Measurements from ENCODE around the gene DHH.

Gene DHH

DNA sequence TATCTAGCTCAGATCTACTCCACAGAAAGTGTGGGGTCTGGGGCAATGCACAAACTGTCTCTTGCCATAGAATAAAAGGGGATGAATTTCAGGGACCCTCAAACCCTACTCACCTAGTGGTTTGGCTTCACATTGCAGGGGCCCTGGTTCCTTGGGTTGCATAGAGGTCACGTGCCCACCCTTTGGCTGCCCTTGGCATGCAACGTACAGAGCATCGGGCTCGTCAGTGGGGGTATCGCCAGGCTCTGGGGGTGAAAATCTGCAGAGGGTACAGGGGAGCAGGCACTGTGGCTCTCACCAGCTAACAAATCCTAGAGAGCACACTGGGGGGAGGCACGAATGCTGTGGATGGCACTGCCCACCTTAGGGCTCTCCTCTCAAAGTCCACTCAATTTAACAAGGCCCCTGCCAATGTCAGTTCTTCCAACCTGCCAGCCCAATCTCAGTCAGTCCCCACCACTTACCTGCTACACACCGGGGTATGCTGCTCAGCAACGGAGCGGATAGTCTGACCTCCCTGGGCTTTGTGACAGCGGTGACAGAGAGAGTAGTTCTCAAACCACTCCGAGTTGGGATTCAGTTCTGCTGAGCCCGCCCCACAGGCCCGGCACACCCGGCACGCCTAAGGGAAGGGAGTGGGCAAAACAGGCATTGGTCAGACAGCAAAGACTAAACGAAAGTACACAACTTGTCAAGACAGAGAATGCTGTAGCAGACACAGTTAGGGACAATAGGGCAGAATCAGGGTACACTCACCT, 42.0 kb downstream of the DHH start:
- Mint-ChIP-seq H3K27me3 (no peaks in the 10 kb centered on the region), H3K9me3 (no peaks in the 10 kb centered on the region), H3K4me3 (no peak overlapping the region), H3K27ac (no peak overlapping the region), H3K36me3 (ENCODE audit: low read depth) (peaks cover 63% of the 10 kb centered on the region), H3K4me1 (peaks cover 31% of the 10 kb centered on the region)
- ATAC-seq (no peak), DNase-seq (no peak)

GRCh38 chr12:49051777-49052438, 42.7 kb downstream of the DHH start:
- ATAC-seq: no peak
- H3K4me3 Mint-ChIP-seq: no peak overlapping the region
- no peak for DNase-seq
- no peaks in the 10 kb centered on the region for H3K9me3 Mint-ChIP-seq
- no peak overlapping the region for H3K27ac Mint-ChIP-seq
- peaks cover 67% of the 10 kb centered on the region for H3K36me3 Mint-ChIP-seq (ENCODE audit: low read depth)
- H3K4me1 Mint-ChIP-seq: peaks cover 24% of the 10 kb centered on the region
- H3K27me3 Mint-ChIP-seq: no peaks in the 10 kb centered on the region

GRCh38 chr12:49051373-49051764, 43.2 kb downstream of the DHH start:
- H3K27me3 Mint-ChIP-seq: no peaks in the 10 kb centered on the region
- no peak for ATAC-seq
- no peak for DNase-seq
- peaks cover 70% of the 10 kb centered on the region for H3K36me3 Mint-ChIP-seq (ENCODE audit: low read depth)
- H3K27ac Mint-ChIP-seq: no peak overlapping the region
- no peaks in the 10 kb centered on the region for H3K9me3 Mint-ChIP-seq
- peaks cover 18% of the 10 kb centered on the region for H3K4me1 Mint-ChIP-seq
- H3K4me3 Mint-ChIP-seq: no peak overlapping the region

DNA sequence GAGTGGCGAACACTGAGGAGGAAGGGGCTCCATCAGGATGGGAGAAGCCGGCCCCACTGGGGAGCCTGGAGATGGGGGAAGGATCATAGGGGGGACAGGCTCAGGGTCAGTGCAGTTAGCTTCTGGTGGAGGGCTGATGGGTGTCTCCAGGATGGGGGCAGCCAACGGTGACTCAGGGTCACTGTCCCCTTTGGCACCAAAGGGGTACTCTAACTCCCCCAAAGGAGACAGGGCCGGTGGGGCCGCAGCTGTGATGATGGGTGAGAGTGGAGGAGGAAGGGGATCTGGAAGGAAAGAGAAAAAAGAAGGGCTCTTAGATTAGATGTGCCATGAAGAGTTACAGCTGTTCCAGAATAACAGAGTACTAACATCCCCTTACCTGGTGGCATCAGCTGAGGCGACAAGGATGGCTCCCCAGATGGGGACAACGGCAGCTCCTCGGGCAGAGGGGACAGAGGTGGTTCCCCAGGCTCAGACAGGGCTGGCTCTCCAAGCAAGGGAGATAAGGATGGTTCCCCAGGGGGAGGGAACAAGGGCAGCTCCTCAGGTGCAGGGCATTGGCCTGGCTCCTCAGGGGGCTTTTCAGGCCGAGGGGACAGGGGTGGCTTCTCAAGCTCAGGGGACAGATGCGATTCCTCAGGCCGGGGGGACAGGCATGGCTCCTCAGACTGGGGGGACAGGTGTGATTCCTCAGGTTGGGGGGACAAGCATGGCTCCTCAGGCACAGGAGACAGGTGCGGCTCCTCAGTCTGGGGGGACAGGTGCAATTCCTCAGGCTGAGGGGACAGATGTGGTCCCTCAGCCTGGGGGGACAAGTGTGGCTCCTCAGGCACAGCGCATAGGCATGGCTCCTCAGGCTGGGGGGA, 43.9 kb downstream of the DHH start:
- no peak for ATAC-seq
- H3K27me3 Mint-ChIP-seq: no peaks in the 10 kb centered on the region
- no peak overlapping the region for H3K27ac Mint-ChIP-seq
- peaks cover 74% of the 10 kb centered on the region for H3K36me3 Mint-ChIP-seq (ENCODE audit: low read depth)
- H3K4me1 Mint-ChIP-seq: peaks cover 12% of the 10 kb centered on the region
- H3K4me3 Mint-ChIP-seq: no peak overlapping the region
- no peak for DNase-seq
- no peaks in the 10 kb centered on the region for H3K9me3 Mint-ChIP-seq

GRCh38 chr12:49049566-49050224, 44.9 kb downstream of the DHH start:
- Mint-ChIP-seq H3K9me3 (no peaks in the 10 kb centered on the region), H3K36me3 (ENCODE audit: low read depth) (peaks cover 69% of the 10 kb centered on the region), H3K4me1 (peaks cover 1% of the 10 kb centered on the region), H3K27me3 (no peaks in the 10 kb centered on the region), H3K4me3 (no peak overlapping the region), H3K27ac (no peak overlapping the region)
- ATAC-seq (no peak), DNase-seq (no peak)

DNA sequence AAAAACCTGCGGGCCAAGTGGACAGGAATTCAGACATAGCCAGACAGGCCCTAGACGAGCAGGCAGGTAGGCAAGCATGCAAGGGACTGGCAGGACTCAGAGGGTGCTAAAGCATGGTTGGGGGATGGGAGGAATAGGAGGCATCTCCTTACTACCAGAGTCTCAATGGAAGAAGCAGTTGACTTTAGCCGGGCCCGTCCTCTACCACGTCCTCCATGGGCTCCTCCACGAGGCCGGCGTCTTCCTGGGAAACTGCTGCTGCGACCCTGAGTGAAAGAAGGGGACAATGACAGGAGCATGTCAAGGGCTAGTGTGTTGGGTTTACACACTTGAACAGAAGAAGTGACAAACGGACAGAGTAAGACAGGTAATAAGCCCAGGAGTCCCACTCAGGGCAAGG, 45.6 kb downstream of the DHH start:
- peaks cover 71% of the 10 kb centered on the region for H3K36me3 Mint-ChIP-seq (ENCODE audit: low read depth)
- no peak overlapping the region for H3K27ac Mint-ChIP-seq
- H3K4me1 Mint-ChIP-seq: no peaks in the 10 kb centered on the region
- ATAC-seq (no peak), DNase-seq (no peak)
- no peaks in the 10 kb centered on the region for H3K9me3 Mint-ChIP-seq
- no peaks in the 10 kb centered on the region for H3K27me3 Mint-ChIP-seq
- no peak overlapping the region for H3K4me3 Mint-ChIP-seq

DNA sequence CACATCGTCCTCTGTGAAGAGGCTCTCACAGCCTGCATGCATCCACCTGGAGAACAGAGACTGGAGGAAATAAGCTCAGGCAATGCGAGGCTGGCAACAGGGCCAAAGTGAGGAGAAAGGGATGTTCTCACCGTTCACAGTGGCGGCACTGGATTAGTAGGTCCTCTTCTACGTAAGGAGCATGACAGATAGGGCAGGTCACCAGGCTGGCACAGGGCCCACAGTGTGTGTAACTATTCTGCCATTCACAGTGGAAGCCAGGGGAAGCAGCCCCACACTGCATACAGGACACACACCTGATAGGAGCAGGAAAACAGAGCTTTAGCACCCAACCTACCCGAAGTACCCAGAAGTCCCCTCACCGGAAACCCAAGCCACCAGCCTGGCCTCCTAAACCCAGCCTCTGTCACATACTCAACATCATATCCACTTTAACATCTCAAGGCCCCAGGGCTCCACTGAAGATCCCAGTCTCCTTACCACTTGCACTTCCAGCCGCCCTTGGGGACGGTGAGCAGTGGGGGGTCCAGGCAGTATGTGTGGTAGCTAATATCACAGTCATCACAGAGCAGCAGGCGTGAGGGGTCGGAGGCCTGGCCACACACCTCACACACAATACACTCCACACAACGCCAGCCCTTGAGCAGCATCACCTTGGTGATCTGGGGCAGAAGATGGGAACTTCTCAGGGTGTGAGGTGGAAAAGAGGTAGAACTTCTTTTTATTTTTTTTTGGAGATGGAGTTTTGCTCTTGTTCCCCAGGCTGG, 48.3 kb downstream of the DHH start:
- no peak for ATAC-seq
- H3K4me3 Mint-ChIP-seq: no peak overlapping the region
- H3K36me3 Mint-ChIP-seq (ENCODE audit: low read depth): peaks cover 62% of the 10 kb centered on the region
- H3K27ac Mint-ChIP-seq: no peak overlapping the region
- no peaks in the 10 kb centered on the region for H3K27me3 Mint-ChIP-seq
- no peaks in the 10 kb centered on the region for H3K9me3 Mint-ChIP-seq
- H3K4me1 Mint-ChIP-seq: peaks cover 2% of the 10 kb centered on the region
- no peak for DNase-seq

DNA sequence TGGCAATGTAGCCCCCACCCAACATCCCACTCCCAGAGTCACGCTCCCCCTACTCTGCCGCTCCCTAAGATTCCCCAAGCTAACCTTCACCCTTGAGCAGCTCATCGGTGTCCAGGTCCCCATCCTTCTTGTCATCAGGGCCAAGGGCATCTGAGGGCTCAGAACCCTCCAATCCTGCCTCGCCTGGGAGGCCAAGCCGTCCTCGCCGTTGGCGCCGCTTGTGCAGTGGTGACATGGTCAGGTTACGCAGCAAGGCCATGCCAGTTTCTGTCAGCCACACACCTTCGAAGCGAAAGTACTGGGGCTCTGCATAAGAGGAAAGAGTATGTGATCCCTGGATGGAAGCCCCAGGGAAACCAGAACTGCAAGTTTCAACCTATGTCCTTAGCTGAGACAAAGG, 49.9 kb downstream of the DHH start:
- Mint-ChIP-seq H3K4me3 (no peak overlapping the region), H3K36me3 (ENCODE audit: low read depth) (peaks cover 54% of the 10 kb centered on the region), H3K27ac (no peak overlapping the region)

DNA sequence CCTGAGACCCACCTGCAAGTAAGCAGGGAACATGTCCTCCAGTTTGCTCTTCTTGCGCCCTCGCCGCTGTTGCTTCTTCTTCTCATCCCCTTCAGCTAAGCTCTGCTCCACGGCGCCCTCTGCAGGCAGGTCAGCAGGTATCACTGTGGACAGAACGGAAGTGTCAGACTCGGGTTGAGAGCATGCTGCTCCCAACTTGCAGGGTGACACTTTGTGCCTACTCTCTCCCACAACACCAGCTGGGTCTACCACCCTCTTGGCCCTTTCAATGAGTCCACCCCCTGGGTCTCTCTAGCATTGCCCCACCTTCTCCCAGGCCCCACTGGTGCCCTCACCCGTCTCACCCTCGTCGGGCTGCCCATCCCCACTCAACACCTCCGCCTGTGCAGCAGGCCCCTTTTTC, 50.7 kb downstream of the DHH start:
- Mint-ChIP-seq H3K4me3 (no peak overlapping the region), H3K27ac (no peak overlapping the region), H3K36me3 (ENCODE audit: low read depth) (peaks cover 49% of the 10 kb centered on the region), H3K4me1 (peaks cover 2% of the 10 kb centered on the region), H3K27me3 (no peaks in the 10 kb centered on the region), H3K9me3 (no peaks in the 10 kb centered on the region)
- ATAC-seq (peak; percentile 74), DNase-seq (peak; percentile 86)

More for the DNA sequence above, 49.9 kb downstream of the DHH start:
- no peaks in the 10 kb centered on the region for H3K27me3 Mint-ChIP-seq
- ATAC-seq (no peak), DNase-seq (no peak)
- peaks cover 2% of the 10 kb centered on the region for H3K4me1 Mint-ChIP-seq
- H3K9me3 Mint-ChIP-seq: no peaks in the 10 kb centered on the region

DNA sequence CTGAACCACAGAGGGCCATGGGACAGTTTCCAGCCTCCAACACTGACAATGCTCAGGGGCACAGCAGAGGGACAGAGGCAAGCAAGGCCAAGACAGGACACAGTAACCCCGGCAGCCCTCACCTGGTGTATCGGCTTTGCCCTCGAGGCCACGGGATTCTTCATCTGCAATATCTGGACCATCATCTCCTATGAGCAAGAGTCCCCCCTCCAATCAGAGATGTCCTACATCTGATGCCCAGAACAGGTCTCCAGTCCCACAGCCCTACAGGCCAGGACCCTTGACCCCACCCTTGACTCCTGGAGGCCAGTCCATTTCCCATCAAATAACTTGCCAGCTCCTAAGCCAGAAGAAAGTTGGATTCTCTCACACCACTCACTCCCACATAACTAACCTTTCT, 51.4 kb downstream of the DHH start:
- H3K27ac Mint-ChIP-seq: no peak overlapping the region
- ATAC-seq (no peak), DNase-seq (no peak)
- no peak overlapping the region for H3K4me3 Mint-ChIP-seq
- H3K36me3 Mint-ChIP-seq (ENCODE audit: low read depth): peaks cover 44% of the 10 kb centered on the region
- no peaks in the 10 kb centered on the region for H3K9me3 Mint-ChIP-seq
- H3K4me1 Mint-ChIP-seq: peaks cover 2% of the 10 kb centered on the region
- no peaks in the 10 kb centered on the region for H3K27me3 Mint-ChIP-seq

DNA sequence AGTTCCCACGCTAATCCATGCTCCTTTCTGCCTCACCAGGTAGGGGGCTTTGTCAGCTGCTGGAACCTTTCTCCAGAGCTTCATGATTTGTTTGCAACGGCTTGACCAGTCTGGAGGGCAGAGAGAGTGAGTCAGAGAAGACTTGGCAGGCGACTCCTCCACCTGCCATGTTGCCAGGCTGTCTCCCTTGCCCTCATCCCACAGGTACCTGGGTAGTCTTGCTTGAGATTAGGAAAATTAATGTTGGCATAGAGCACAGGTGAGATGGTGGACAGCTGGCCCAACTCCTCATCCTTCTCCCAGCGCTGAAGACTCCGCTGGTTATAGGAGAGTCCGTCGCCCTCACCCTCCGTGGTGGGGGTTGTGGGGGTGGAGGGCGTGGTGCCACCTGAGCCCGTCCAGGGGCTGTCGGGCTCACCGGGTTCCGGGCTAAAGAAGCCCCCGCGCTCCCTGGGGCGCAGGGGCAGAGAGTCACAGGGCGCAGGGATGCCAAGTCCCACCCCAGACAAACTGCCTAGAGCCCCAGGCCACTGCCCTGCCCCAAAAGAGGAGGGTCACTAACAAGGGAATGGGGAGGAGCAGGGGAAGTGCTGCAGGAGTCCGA, 52.6 kb downstream of the DHH start:
- Mint-ChIP-seq H3K27me3 (no peaks in the 10 kb centered on the region), H3K36me3 (ENCODE audit: low read depth) (peaks cover 33% of the 10 kb centered on the region), H3K27ac (no peak overlapping the region), H3K4me3 (no peak overlapping the region), H3K4me1 (peaks cover 2% of the 10 kb centered on the region), H3K9me3 (no peaks in the 10 kb centered on the region)
- ATAC-seq: no peak
- DNase-seq: no peak

GRCh38 chr12:49041036-49041880, 53.3 kb downstream of the DHH start:
- peaks cover 32% of the 10 kb centered on the region for H3K36me3 Mint-ChIP-seq (ENCODE audit: low read depth)
- H3K4me3 Mint-ChIP-seq: no peak overlapping the region
- ATAC-seq (no peak), DNase-seq (no peak)
- H3K4me1 Mint-ChIP-seq: peaks cover 2% of the 10 kb centered on the region
- no peak overlapping the region for H3K27ac Mint-ChIP-seq
- no peaks in the 10 kb centered on the region for H3K27me3 Mint-ChIP-seq
- H3K9me3 Mint-ChIP-seq: no peaks in the 10 kb centered on the region

GRCh38 chr12:49040364-49040855, 54.2 kb downstream of the DHH start:
- peaks cover 24% of the 10 kb centered on the region for H3K36me3 Mint-ChIP-seq (ENCODE audit: low read depth)
- H3K4me3 Mint-ChIP-seq: no peak overlapping the region
- H3K4me1 Mint-ChIP-seq: peaks cover 2% of the 10 kb centered on the region

More at GRCh38 chr12:49040364-49040855, 54.2 kb downstream of the DHH start:
- DNase-seq (no peak), ATAC-seq (no peak)
- Mint-ChIP-seq H3K27ac (no peak overlapping the region), H3K27me3 (no peaks in the 10 kb centered on the region), H3K9me3 (no peaks in the 10 kb centered on the region)
